Hepatocyte (in vitro differentiated cells): Measurements from ENCODE around the gene PRR23E. TPM values are rescaled to one million over a fixed set of nuclear protein-coding genes. Genes with fewer than 3 reads are reported as not detected.

ENCODE experiments used
- DNase-seq: peaks from one replicate; pipeline ENCODE4 v3.0.0-alpha.2; 2016; ENCODE audit warnings: low spot score
- H2AFZ ChIP-seq: fragments of 200-600 bp; sonication (generic); 2 replicates; pipeline ENCODE4 v1.6.0; 2016; ENCODE audit warnings: antibody characterized with exemption, mild to moderate bottlenecking
- H3K27ac ChIP-seq: fragments of 200-600 bp; sonication (generic); 2 replicates; pipeline ENCODE4 v1.5.1; 2016; ENCODE audit warnings: mild to moderate bottlenecking
- H3K27me3 ChIP-seq: fragments of 200-600 bp; sonication (generic); 2 replicates; pipeline ENCODE4 v1.6.1; 2016
- H3K36me3 ChIP-seq: fragments of 200-600 bp; sonication (generic); replicated peaks from 2 replicates; pipeline ENCODE4 v1.5.1; 2016; ENCODE audit warnings: low read depth; ENCODE audit not compliant: insufficient read depth
- H3K4me1 ChIP-seq: fragments of 200-600 bp; sonication (generic); 2 replicates; pipeline ENCODE4 v1.5.1; 2016; ENCODE audit warnings: mild to moderate bottlenecking, moderate library complexity; ENCODE audit not compliant: insufficient read depth
- H3K4me2 ChIP-seq: fragments of 200-600 bp; sonication (generic); 2 replicates; pipeline ENCODE4 v1.6.0; 2016
- H3K4me3 ChIP-seq: fragments of 200-600 bp; sonication (generic); 2 replicates; pipeline ENCODE4 v1.5.1; 2016; ENCODE audit warnings: mild to moderate bottlenecking
- H3K79me2 ChIP-seq: fragments of 200-600 bp; sonication (generic); 2 replicates; pipeline ENCODE4 v1.6.0; 2017; ENCODE audit warnings: mild to moderate bottlenecking
- H3K9me2 ChIP-seq: fragments of 200-600 bp; sonication (generic); replicated peaks from 2 replicates; pipeline ENCODE4 v1.6.0; 2017; ENCODE audit warnings: mild to moderate bottlenecking; ENCODE audit not compliant: insufficient read depth
- H3K9me3 ChIP-seq: fragments of 200-600 bp; sonication (generic); 2 replicates; pipeline ENCODE4 v1.5.1; 2016; ENCODE audit warnings: low read depth, mild to moderate bottlenecking
- H4K20me1 ChIP-seq: fragments of 200-600 bp; sonication (generic); 2 replicates; pipeline ENCODE4 v1.6.0; 2016; ENCODE audit warnings: mild to moderate bottlenecking; ENCODE audit not compliant: insufficient read depth, poor library complexity, severe bottlenecking
- EZH2 ChIP-seq: fragments of 200-600 bp; sonication (generic); IDR thresholded peaks from 2 replicates; pipeline ENCODE4 v1.6.1; 2016; ENCODE audit warnings: antibody characterized with exemption, mild to moderate bottlenecking, borderline replicate concordance
- EZH2phosphoT487 ChIP-seq: fragments of 200-600 bp; sonication (generic); IDR thresholded peaks from one replicate; pipeline ENCODE4 v1.6.1; 2018; ENCODE audit warnings: antibody characterized with exemption, mild to moderate bottlenecking, low read depth, moderate library complexity; ENCODE audit not compliant: unreplicated experiment, severe bottlenecking
- WGBS: methylation state at CpG from one replicate; pipeline ENCODE4 v1.1.6; 2016; ENCODE audit warnings: low lambda C conversion rate; ENCODE audit errors: missing lambda C conversion rate; 5-methylcytosine and 5-hydroxymethylcytosine counted together
- polyA plus RNA-seq: library from polyadenylated mRNA; unstranded; fragments of >200 nt; fragmentation: Nextera tagmentation; extraction: Ambion mirVana; gene quantifications from 2 replicates; pipeline ENCODE4 v1.2.1, GENCODE V29; 2016
- total RNA-seq: library from RNA; depleted of rRNA; stranded (reverse); fragments of >200 nt; gene quantifications from 2 replicates; pipeline ENCODE4 v1.2.3, GENCODE V29; 2014
- TF ChIP-seq, protein P1 (sequence below): fragments of 200-600 bp; sonication (generic); IDR thresholded peaks from 2 replicates; pipeline ENCODE4 v1.5.1; 2016; ENCODE audit warnings: antibody characterized with exemption, mild to moderate bottlenecking; ENCODE audit not compliant: poor library complexity

Gene PRR23E
- total and polyA plus RNA-seq, 2 experiments from 2014 or later: not detected

DNA sequence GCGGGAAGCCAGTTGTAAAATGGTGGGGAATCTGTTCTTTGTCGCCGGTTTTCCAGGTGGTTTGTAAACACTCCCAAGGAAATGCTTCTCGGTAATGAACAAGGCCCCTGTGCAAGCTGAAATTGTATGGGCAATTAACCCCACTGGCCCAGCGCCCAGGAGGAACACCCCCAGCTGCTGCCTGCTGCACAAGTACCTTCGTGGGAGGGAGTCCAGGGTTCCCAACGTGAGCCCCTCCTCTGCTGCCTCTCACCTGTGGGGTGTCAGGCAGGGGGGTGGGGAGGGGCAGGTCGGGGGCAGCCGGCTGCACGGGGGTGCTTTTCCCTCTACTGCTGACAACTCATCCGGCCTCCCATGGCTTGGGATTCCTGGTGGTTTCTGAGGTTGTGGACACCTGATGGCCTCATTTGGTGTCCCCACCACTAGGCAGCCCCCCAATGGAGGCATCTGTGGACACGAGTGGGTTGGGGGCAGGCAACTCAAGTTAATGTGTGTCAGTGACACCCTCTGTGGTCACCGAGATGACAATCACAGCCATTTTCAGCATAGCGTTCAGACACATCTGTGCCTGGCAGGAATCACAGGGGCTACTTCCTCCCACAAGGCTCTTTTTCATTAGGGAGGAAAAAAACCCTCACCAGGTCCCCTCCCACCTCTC is 35.6 kb upstream of the PRR23E start:
- H3K4me2 ChIP-seq: no peak overlapping the region

DNA sequence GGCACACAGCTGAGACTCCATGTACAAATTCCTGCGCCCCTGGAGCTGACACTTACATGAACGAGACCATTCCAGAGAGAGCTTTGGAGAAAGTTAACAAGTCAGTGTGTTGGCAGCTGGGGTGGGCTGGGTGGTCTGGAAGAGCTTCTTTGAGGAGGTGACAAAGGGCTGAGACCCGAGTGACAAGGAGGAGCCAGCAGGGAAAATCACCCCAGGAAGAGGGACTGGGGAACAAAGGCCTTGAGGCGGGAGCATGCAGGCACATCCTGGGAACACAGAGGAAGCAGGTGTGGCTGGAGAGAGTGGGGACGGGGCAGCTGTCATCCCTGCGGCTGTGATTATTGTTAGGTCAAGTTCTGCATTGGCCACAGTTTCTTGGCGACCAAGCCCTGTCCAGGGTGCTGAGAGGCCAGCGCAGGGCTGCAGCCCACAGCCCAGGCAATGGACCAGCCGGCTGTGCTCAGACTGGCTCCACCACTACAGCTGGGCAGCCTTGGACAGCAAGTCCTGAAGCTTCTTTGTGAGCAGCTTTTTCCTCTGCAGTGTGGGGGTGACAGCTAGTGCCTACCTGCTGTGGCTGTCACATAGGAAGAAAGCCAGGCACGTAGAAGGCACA is 34.2 kb upstream of the PRR23E start:
- WGBS: 42% methylated on average over 10 of the region's 10 CpGs
- no peaks in the 10 kb centered on the region for H3K9me3 ChIP-seq
- no peaks in the 10 kb centered on the region for H3K36me3 ChIP-seq
- no peak overlapping the region for H3K27ac ChIP-seq
- no peaks in the 10 kb centered on the region for H4K20me1 ChIP-seq
- no peak overlapping the region for H3K4me2 ChIP-seq
- no peaks in the 10 kb centered on the region for H3K9me2 ChIP-seq
- H3K79me2 ChIP-seq: no peaks in the 10 kb centered on the region
- peak; percentile 59 for DNase-seq
- peaks cover 3% of the 10 kb centered on the region for H3K27me3 ChIP-seq
- no peaks in the 10 kb centered on the region for H3K4me1 ChIP-seq
- no peak for TF ChIP-seq EZH2
- TF ChIP-seq, protein P1, sequence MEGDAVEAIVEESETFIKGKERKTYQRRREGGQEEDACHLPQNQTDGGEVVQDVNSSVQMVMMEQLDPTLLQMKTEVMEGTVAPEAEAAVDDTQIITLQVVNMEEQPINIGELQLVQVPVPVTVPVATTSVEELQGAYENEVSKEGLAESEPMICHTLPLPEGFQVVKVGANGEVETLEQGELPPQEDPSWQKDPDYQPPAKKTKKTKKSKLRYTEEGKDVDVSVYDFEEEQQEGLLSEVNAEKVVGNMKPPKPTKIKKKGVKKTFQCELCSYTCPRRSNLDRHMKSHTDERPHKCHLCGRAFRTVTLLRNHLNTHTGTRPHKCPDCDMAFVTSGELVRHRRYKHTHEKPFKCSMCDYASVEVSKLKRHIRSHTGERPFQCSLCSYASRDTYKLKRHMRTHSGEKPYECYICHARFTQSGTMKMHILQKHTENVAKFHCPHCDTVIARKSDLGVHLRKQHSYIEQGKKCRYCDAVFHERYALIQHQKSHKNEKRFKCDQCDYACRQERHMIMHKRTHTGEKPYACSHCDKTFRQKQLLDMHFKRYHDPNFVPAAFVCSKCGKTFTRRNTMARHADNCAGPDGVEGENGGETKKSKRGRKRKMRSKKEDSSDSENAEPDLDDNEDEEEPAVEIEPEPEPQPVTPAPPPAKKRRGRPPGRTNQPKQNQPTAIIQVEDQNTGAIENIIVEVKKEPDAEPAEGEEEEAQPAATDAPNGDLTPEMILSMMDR: no peak
- no peak for TF ChIP-seq EZH2phosphoT487
- no peak overlapping the region for H3K4me3 ChIP-seq
- no peak overlapping the region for H2AFZ ChIP-seq

More for the DNA sequence above, 35.6 kb upstream of the PRR23E start:
- WGBS: 72% methylated on average over 14 of the region's 14 CpGs
- DNase-seq: no peak
- Histone ChIP-seq H3K27ac (no peak overlapping the region), H2AFZ (no peak overlapping the region), H3K9me2 (no peaks in the 10 kb centered on the region), H3K4me1 (no peaks in the 10 kb centered on the region), H3K79me2 (no peaks in the 10 kb centered on the region), H4K20me1 (no peaks in the 10 kb centered on the region), H3K36me3 (no peaks in the 10 kb centered on the region), H3K4me3 (no peak overlapping the region), H3K9me3 (no peaks in the 10 kb centered on the region), H3K27me3 (peaks cover 3% of the 10 kb centered on the region)
- no peak for TF ChIP-seq EZH2
- no peak for TF ChIP-seq EZH2phosphoT487
- TF ChIP-seq, protein P1: no peak

- H3K4me2 ChIP-seq: no peak overlapping the region
- H4K20me1 ChIP-seq: no peaks in the 10 kb centered on the region
- H3K9me2 ChIP-seq: no peaks in the 10 kb centered on the region
- H3K4me3 ChIP-seq: no peak overlapping the region
- no peaks in the 10 kb centered on the region for H3K9me3 ChIP-seq
- H3K27me3 ChIP-seq: peaks cover 3% of the 10 kb centered on the region
- no peaks in the 10 kb centered on the region for H3K79me2 ChIP-seq
- no peaks in the 10 kb centered on the region for H3K36me3 ChIP-seq
- DNase-seq: no peak
- WGBS: 59% methylated on average over 5 of the region's 7 CpGs
- H2AFZ ChIP-seq: no peak overlapping the region
- no peaks in the 10 kb centered on the region for H3K4me1 ChIP-seq
- TF ChIP-seq, protein P1: no peak
- TF ChIP-seq EZH2 (no peak), EZH2phosphoT487 (no peak)
- H3K27ac ChIP-seq: no peak overlapping the region
Measured at GRCh38 chr3:127159543-127159942, 33.4 kb upstream of the PRR23E start.
